Prostate gland (tissue), 2 donors: Measurements from ENCODE around the gene DNAJC11.

Experiments used
- CTCF ChIP-seq, 4 experiments: fragments of 200-600 bp in 2 of 4; fragments of 450-650 bp in 2 of 4; sonication (generic) in 2 of 4; IDR thresholded peaks; 1 replicate in 3 of 4; 2 replicates in 1 of 4; pipeline ENCODE4 v1.5.1; 2016 to 2019; ENCODE audit warnings: antibody characterized with exemption in 4 of 4, mild to moderate bottlenecking in 2 of 4, moderate library complexity in 2 of 4
- POLR2AphosphoS5 ChIP-seq: sonication (generic); formaldehyde crosslinking; IDR thresholded peaks from one replicate; pipeline ENCODE4 v1.6.1; 2017; ENCODE audit warnings: antibody characterized with exemption

- TF ChIP-seq POLR2AphosphoS5 (no peak), CTCF (IDR thresholded peaks at IDR 0.05) (no peak)
Measured at GRCh38 chr1:6596886-6597776, 104.5 kb downstream of the DNAJC11 start.
